ENCODE results near the gene KDM2A. TPM values are rescaled to one million over a fixed set of nuclear protein-coding genes. Genes with fewer than 3 reads are reported as not detected.
"Not testable (repeated sequence)": the region's sequence is repeated elsewhere in the genome, so short reads cannot be mapped to it uniquely, and the experiment has no call there.

Gene KDM2A
- total and polyA plus RNA-seq, 2 experiments from 2014 or later, result 25.0 to 54.1 TPM

DNA sequence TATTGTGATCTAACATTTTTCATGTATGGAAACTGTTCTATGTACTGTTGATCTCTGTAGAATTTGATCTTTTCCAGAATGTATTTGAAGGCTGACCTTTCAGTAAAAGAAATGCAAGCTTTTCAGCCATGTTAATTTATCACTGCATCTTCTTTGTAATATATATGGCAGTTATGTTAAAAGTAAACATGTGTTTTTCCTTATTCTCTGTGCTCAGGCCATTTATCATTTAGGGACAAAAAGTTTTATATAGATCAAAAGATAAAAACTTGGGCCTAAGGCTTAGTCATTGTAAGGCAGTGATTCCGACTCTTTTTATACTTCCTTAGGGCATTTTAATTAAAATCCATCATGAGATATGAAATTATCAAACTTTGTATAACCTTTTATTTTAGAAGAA lies 48.7 kb downstream of the KDM2A start (continued):
- TF ChIP-seq, protein P1, sequence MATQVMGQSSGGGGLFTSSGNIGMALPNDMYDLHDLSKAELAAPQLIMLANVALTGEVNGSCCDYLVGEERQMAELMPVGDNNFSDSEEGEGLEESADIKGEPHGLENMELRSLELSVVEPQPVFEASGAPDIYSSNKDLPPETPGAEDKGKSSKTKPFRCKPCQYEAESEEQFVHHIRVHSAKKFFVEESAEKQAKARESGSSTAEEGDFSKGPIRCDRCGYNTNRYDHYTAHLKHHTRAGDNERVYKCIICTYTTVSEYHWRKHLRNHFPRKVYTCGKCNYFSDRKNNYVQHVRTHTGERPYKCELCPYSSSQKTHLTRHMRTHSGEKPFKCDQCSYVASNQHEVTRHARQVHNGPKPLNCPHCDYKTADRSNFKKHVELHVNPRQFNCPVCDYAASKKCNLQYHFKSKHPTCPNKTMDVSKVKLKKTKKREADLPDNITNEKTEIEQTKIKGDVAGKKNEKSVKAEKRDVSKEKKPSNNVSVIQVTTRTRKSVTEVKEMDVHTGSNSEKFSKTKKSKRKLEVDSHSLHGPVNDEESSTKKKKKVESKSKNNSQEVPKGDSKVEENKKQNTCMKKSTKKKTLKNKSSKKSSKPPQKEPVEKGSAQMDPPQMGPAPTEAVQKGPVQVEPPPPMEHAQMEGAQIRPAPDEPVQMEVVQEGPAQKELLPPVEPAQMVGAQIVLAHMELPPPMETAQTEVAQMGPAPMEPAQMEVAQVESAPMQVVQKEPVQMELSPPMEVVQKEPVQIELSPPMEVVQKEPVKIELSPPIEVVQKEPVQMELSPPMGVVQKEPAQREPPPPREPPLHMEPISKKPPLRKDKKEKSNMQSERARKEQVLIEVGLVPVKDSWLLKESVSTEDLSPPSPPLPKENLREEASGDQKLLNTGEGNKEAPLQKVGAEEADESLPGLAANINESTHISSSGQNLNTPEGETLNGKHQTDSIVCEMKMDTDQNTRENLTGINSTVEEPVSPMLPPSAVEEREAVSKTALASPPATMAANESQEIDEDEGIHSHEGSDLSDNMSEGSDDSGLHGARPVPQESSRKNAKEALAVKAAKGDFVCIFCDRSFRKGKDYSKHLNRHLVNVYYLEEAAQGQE (IDR thresholded peaks at IDR 0.05; ENCODE audit: unreplicated experiment), result no peak
- no peak for TF ChIP-seq EZH2 (IDR thresholded peaks at IDR 0.05; ENCODE audit: low read depth, unreplicated experiment)

DNA sequence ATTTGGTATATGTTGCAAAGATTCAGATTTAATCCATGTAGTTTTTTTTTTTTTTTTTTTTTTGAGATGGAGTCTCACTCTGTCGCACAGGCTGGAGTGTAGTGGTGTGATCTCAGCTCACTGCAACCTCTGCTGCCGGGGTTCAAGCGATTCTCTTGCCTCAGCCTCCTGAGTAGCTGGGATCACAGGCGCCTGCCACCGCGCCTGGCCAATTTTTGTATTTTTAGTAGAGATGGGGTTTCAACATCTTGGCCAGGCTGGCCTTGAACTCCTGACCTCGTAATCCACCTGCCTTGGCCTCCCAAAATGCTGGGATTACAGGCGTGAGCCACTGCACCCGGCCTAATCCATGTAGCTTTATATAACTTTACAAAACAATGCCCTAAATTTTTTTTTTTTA lies 49.8 kb downstream of the KDM2A start:
- not testable (repeated sequence) for H3K27ac Mint-ChIP-seq; H3K4me3 ChIP-seq; H3K4me3 Mint-ChIP-seq; H3K27ac ChIP-seq (ENCODE audit: low read depth); H3K9me3 Mint-ChIP-seq; H3K9me2 ChIP-seq (ENCODE audit: insufficient read depth); H3K4me1 ChIP-seq (ENCODE audit: insufficient read depth); H3K36me3 ChIP-seq (ENCODE audit: insufficient read depth); H3K27me3 ChIP-seq (ENCODE audit: insufficient read depth); H3K4me2 ChIP-seq; H2AFZ ChIP-seq; H3K36me3 Mint-ChIP-seq (ENCODE audit: low read depth); H3K4me1 Mint-ChIP-seq; ATAC-seq; H3F3A ChIP-seq (replicated peaks; ENCODE audit: low read depth); H3K27me3 Mint-ChIP-seq (ENCODE audit: insufficient read depth, low read depth, poor library complexity); DNase-seq (ENCODE audit: low spot score)
- peaks cover 28% of the 10 kb centered on the region for H4K20me1 ChIP-seq (replicated peaks; ENCODE audit: insufficient read depth)
- peaks cover 92% of the 10 kb centered on the region for H3K79me2 ChIP-seq (replicated peaks; ENCODE audit: insufficient read depth)

DNA sequence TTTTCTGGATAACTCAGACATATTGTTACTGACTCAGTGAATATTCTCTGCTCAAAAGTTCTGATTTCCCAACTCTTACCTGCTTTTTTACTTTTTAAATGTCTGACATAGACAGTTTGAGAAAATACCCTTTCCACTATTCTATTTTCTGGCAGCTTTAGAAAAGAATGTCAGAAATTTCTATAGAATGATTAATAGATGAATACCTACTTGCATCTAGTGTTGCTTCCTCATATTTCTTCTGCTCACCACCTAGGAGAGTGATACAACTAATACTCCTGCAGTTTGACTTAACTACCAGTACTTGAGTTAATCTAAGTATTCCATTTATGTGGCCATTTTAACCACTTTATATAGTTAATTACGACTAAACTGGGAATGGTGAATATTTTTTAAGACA lies 55.2 kb downstream of the KDM2A start:
- Histone ChIP-seq H3K9me2 (ENCODE audit: insufficient read depth) (no peaks in the 10 kb centered on the region), H4K20me1 (replicated peaks; ENCODE audit: insufficient read depth) (peaks cover 26% of the 10 kb centered on the region), H3K79me2 (replicated peaks; ENCODE audit: insufficient read depth) (peaks cover 96% of the 10 kb centered on the region), H3K36me3 (ENCODE audit: insufficient read depth) (no peaks in the 10 kb centered on the region), H3F3A (replicated peaks; ENCODE audit: low read depth) (no peaks in the 10 kb centered on the region), H3K27me3 (ENCODE audit: insufficient read depth) (no peaks in the 10 kb centered on the region), H3K4me2 (no peak overlapping the region), H2AFZ (no peak overlapping the region), H3K4me1 (ENCODE audit: insufficient read depth) (no peaks in the 10 kb centered on the region), H3K27ac (ENCODE audit: low read depth) (no peak overlapping the region; the same call in 1 of the 2 replicates), H3K4me3 (no peak overlapping the region)
- TF ChIP-seq JUNB (IDR thresholded peaks at IDR 0.05; ENCODE audit: unreplicated experiment), result no peak
- TF ChIP-seq POLR2AphosphoS5 (IDR thresholded peaks at IDR 0.05; ENCODE audit: low read depth), result no peak
- TF ChIP-seq EZH2phosphoT487 (IDR thresholded peaks at IDR 0.05; ENCODE audit: unreplicated experiment), result no peak
- no peak for TF ChIP-seq ZNF331 (CRISPR knock-in tag; IDR thresholded peaks at IDR 0.05; ENCODE audit: low read depth)
- TF ChIP-seq NANOG (IDR thresholded peaks at IDR 0.05; ENCODE audit: borderline replicate concordance), result no peak
- no peak for TF ChIP-seq CREB1 (CRISPR knock-in tag; IDR thresholded peaks at IDR 0.05; ENCODE audit: low read depth)
- TF ChIP-seq, protein P1 (IDR thresholded peaks at IDR 0.05; ENCODE audit: unreplicated experiment), result no peak
- TF ChIP-seq, protein P2, sequence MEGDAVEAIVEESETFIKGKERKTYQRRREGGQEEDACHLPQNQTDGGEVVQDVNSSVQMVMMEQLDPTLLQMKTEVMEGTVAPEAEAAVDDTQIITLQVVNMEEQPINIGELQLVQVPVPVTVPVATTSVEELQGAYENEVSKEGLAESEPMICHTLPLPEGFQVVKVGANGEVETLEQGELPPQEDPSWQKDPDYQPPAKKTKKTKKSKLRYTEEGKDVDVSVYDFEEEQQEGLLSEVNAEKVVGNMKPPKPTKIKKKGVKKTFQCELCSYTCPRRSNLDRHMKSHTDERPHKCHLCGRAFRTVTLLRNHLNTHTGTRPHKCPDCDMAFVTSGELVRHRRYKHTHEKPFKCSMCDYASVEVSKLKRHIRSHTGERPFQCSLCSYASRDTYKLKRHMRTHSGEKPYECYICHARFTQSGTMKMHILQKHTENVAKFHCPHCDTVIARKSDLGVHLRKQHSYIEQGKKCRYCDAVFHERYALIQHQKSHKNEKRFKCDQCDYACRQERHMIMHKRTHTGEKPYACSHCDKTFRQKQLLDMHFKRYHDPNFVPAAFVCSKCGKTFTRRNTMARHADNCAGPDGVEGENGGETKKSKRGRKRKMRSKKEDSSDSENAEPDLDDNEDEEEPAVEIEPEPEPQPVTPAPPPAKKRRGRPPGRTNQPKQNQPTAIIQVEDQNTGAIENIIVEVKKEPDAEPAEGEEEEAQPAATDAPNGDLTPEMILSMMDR (conservative IDR thresholded peaks at IDR 0.05; ENCODE audit: low read depth in 2 of 2), result no peak
- TF ChIP-seq EZH2 (IDR thresholded peaks at IDR 0.05; ENCODE audit: low read depth, unreplicated experiment), result no peak
- TF ChIP-seq, protein P3, sequence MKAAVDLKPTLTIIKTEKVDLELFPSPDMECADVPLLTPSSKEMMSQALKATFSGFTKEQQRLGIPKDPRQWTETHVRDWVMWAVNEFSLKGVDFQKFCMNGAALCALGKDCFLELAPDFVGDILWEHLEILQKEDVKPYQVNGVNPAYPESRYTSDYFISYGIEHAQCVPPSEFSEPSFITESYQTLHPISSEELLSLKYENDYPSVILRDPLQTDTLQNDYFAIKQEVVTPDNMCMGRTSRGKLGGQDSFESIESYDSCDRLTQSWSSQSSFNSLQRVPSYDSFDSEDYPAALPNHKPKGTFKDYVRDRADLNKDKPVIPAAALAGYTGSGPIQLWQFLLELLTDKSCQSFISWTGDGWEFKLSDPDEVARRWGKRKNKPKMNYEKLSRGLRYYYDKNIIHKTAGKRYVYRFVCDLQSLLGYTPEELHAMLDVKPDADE (IDR thresholded peaks at IDR 0.05), result no peak
- TF ChIP-seq ZNF114 (CRISPR knock-in tag; IDR thresholded peaks at IDR 0.05), result no peak
- TF ChIP-seq STAT1 (IDR thresholded peaks at IDR 0.05; ENCODE audit: unreplicated experiment), result no peak
- ATAC-seq (no peak), DNase-seq (ENCODE audit: low spot score) (no peak)
- Mint-ChIP-seq H3K27me3 (ENCODE audit: insufficient read depth, low read depth, poor library complexity) (peaks cover 4% of the 10 kb centered on the region), H3K9me3 (no peaks in the 10 kb centered on the region), H3K27ac (no peak overlapping the region), H3K36me3 (ENCODE audit: low read depth) (peaks cover 3% of the 10 kb centered on the region; the same call in 1 of the 3 replicates), H3K4me1 (no peaks in the 10 kb centered on the region), H3K4me3 (no peak overlapping the region)

Measured in GM23338 (cell line).